OCI-LY3 (cell line): ENCODE measurements around the gene CD200R1.

ENCODE experiments used
- CTCF ChIP-seq: fragments of 200-600, 300-600 bp; sonication (generic); IDR thresholded peaks from 2 replicates; pipeline ENCODE4 v1.5.1; 2014; ENCODE audit warnings: antibody characterized with exemption, low read length, low read depth
- EZH2phosphoT487 ChIP-seq: fragments of 200-600 bp; shearing (Covaris generic); IDR thresholded peaks from 2 replicates; pipeline ENCODE4 v1.6.1; 2018; ENCODE audit warnings: antibody characterized with exemption, mixed run types, low read depth

GRCh38 chr3:113002037-113002436, 27.1 kb upstream of the CD200R1 start:
- TF ChIP-seq CTCF (no peak), EZH2phosphoT487 (no peak)
